ENCODE data around the gene GGA2. TPM values are rescaled to one million over a fixed set of nuclear protein-coding genes. Genes with fewer than 3 reads are reported as not detected.

GGA2 gene
- total and polyA plus RNA-seq, 8 donors = 17.6 to 62.5 (median 37.3) TPM

- no peak overlapping the region for H3K27ac ChIP-seq
- 90 to 99% (median 95%) methylated on average over 6 of the region's 6 CpGs for WGBS, 5 donors
- H3K36me3 ChIP-seq = peaks cover 21 to 88% (median 76%) of the 10 kb centered on the region in 4 donors
- no peak for DNase-seq
- intact Hi-C loops (cut with DNase I; ENCODE audit: low total_unique reads) = no loop called here
- no peaks in the 10 kb centered on the region for H3K27me3 ChIP-seq
- no peaks in the 10 kb centered on the region for H3K9me3 ChIP-seq
- H3K4me1 ChIP-seq = no peaks in the 10 kb centered on the region
- TF ChIP-seq POLR2AphosphoS5 (IDR thresholded peaks at IDR 0.05) (no peak), CTCF (IDR thresholded peaks at IDR 0.05) (no peak), POLR2A (IDR thresholded peaks at IDR 0.05) (no peak)
- no peak overlapping the region for H3K4me3 ChIP-seq
Observed at GRCh38 chr16:23523321-23523720, 13.0 kb upstream of the GGA2 start.

- Histone ChIP-seq H3K4me1 (no peaks in the 10 kb centered on the region), H3K27ac (no peak overlapping the region), H3K9me3 (no peaks in the 10 kb centered on the region), H3K27me3 (no peaks in the 10 kb centered on the region), H3K36me3 (peaks cover 21 to 74% (median 63%) of the 10 kb centered on the region in 4 donors), H3K4me3 (no peak overlapping the region)
- no peak for DNase-seq
- intact Hi-C loops (cut with DNase I; ENCODE audit: low total_unique reads) = no loop called here
- no peak for TF ChIP-seq CTCF (IDR thresholded peaks at IDR 0.05)
- no peak for TF ChIP-seq POLR2AphosphoS5 (IDR thresholded peaks at IDR 0.05)
- no peak for TF ChIP-seq POLR2A (IDR thresholded peaks at IDR 0.05)
- no peak for TF ChIP-seq EP300 (IDR thresholded peaks at IDR 0.05)
- WGBS, 5 donors = 93 to 99% (median 94%) methylated on average over 4 of the region's 4 CpGs
Observed at GRCh38 chr16:23521965-23522364, 11.7 kb upstream of the GGA2 start.

GRCh38 chr16:23521037-23521743 lies 10.9 kb upstream of the GGA2 start:
- Histone ChIP-seq H3K27me3 (no peaks in the 10 kb centered on the region), H3K36me3 (peaks cover 21 to 67% (median 56%) of the 10 kb centered on the region in 4 donors), H3K4me3 (no peak overlapping the region), H3K4me1 (peaks cover 0 to 7% (median 0%) of the 10 kb centered on the region in 4 donors), H3K9me3 (no peaks in the 10 kb centered on the region), H3K27ac (no peak overlapping the region)
- intact Hi-C loops (cut with DNase I; ENCODE audit: low total_unique reads) = no loop called here
- WGBS, 5 donors = 71 to 92% (median 86%) methylated on average over 3 to 4 of the region's 4 CpGs
- TF ChIP-seq EP300 (IDR thresholded peaks at IDR 0.05) (no peak), POLR2A (IDR thresholded peaks at IDR 0.05) (no peak), CTCF (IDR thresholded peaks at IDR 0.05) (no peak), POLR2AphosphoS5 (IDR thresholded peaks at IDR 0.05) (no peak)
- no peak for DNase-seq

GRCh38 chr16:23520500-23520899 lies 10.2 kb upstream of the GGA2 start:
- Histone ChIP-seq H3K27ac (peak overlapping the region in 1 of 5 donors; percentile 1), H3K4me1 (peaks cover 0 to 8% (median 0%) of the 10 kb centered on the region in 4 donors), H3K36me3 (peaks cover 21 to 60% (median 50%) of the 10 kb centered on the region in 4 donors), H3K4me3 (no peak overlapping the region), H3K27me3 (no peaks in the 10 kb centered on the region), H3K9me3 (no peaks in the 10 kb centered on the region)
- no peak for DNase-seq
- 72 to 87% (median 83%) methylated on average over 4 of the region's 4 CpGs for WGBS, 5 donors
- intact Hi-C loops (cut with DNase I; ENCODE audit: low total_unique reads) = no loop called here
- TF ChIP-seq POLR2AphosphoS5 (IDR thresholded peaks at IDR 0.05) (no peak), EP300 (IDR thresholded peaks at IDR 0.05) (no peak), POLR2A (IDR thresholded peaks at IDR 0.05) (no peak), CTCF (IDR thresholded peaks at IDR 0.05) (no peak)

Measured in stomach (tissue), 9 donors.